Coronary artery (tissue), 2 donors: ENCODE data around the gene ITGAE.
A peak's percentile ranks its signal among the peaks of the same experiment; 100 is the strongest.

Experiments used
- DNase-seq: peaks from one replicate; pipeline ENCODE4 v3.0.0-alpha.2; 2017; ENCODE audit warnings: low spot score
- H3K27ac ChIP-seq, 2 donors: fragments of 200-600 bp; sonication (generic); one replicate each; pipeline ENCODE4 v1.5.1; 2016 to 2019
- H3K4me3 ChIP-seq: fragments of 200-600 bp; sonication (generic); 2 replicates; pipeline ENCODE4 v1.5.1; 2016; ENCODE audit warnings: mild to moderate bottlenecking, moderate library complexity
- TF ChIP-seq, protein P1 (sequence below): fragments of 200-600 bp; sonication (generic); IDR thresholded peaks from one replicate; pipeline ENCODE4 v1.5.1; 2019; ENCODE audit warnings: antibody characterized with exemption

The ITGAE gene

DNA sequence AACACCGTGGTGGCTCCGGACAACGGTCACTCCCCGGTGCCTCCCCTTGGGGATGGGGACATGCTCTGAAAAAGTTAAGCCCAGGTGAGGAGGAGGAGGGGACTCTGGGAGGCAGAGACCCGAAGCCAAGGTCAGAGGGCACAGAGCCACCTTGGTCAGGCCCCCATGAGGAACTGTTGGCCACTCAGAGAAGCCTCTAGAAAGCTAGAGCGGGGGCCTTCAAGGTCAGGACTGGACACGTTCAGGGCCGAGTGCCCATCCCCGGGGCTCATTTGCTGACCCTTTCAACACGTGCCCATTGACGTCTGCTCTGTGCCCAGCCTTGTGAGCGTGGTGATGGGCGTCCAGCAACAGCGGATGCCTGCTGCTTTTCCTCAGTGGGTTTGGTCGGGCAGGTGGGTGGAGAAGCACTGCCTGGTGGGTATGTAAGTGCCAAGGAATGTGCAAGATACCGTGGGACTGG lies 39.0 kb downstream of the ITGAE start:
- no peak for DNase-seq
- no peak overlapping the region for H3K27ac ChIP-seq
- no peak overlapping the region for H3K4me3 ChIP-seq
- TF ChIP-seq, protein P1, sequence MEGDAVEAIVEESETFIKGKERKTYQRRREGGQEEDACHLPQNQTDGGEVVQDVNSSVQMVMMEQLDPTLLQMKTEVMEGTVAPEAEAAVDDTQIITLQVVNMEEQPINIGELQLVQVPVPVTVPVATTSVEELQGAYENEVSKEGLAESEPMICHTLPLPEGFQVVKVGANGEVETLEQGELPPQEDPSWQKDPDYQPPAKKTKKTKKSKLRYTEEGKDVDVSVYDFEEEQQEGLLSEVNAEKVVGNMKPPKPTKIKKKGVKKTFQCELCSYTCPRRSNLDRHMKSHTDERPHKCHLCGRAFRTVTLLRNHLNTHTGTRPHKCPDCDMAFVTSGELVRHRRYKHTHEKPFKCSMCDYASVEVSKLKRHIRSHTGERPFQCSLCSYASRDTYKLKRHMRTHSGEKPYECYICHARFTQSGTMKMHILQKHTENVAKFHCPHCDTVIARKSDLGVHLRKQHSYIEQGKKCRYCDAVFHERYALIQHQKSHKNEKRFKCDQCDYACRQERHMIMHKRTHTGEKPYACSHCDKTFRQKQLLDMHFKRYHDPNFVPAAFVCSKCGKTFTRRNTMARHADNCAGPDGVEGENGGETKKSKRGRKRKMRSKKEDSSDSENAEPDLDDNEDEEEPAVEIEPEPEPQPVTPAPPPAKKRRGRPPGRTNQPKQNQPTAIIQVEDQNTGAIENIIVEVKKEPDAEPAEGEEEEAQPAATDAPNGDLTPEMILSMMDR = no peak

DNA sequence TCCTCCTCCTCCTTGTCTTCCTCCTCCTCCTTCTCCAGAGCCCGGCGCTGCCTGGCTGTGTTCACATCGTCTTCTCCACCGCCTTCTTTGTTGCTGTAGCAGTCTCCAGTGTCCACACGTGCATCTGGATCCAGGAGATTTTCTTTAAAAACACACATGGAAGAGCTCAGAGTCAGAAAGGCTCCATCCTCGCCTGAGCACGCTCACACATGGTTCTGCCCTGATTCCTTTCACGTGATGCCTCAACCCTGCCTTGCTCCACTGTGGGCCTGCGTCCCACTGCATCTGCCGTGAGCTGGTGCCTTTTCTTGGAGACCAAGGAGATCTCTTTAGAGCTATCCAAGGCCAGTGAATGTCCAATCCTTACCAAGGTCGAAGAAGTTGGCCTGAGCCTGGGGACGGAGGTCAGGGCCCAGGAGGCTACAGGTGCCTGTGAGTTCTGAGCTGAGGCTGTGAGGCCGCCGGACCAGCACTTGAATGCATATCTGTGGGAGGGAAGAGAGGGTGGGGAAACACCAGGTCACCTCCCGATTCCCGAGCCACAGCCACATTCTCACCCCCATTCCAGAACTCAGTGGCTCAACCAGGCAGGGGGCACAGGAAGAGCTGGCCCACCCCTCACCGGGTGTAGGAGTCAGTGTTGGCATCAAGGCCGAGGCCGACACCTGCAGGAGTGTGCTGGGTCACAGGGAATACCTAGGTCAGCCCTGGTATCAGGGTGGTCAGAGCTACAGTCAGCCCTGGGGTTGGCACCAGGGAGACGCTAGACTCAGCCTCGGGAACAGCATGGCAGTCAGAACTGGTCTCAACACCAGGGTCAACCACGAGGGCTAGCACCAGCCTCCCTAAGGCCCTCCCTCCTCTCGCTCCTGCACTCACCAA lies 39.7 kb downstream of the ITGAE start:
- DNase-seq = no peak
- no peak overlapping the region for H3K27ac ChIP-seq
- no peak overlapping the region for H3K4me3 ChIP-seq
- TF ChIP-seq, protein P1 = no peak

DNA sequence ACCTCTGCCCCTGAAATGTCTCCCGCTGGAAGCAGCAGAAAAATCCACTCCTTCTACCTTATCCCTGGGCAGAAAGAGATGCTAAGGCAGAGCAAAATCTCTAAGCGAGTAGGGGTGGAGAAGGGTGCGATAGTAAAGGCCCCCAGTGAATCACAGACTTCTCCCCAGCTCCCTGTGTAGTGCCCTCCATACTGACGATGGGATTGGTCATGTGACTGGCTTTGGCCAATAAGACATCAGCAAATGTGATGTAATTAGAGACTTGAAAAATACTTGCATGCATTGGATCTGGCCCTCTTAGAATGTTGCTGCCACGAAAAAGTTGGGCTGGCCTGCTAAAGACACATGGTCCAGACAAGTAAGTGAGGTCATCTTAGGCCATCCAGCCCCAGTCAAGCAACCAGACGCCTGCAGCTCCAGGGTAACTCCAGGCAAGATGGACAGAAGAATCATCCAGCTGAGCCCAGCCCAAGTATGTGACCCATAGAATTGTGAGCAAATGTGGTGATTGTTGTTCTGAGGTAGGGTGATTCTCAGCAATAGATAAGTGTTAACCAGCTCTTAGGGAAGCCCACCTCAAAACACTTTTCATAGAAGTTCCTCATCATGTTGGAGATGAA lies 41.3 kb downstream of the ITGAE start:
- TF ChIP-seq, protein P1 = no peak
- DNase-seq = no peak
- H3K4me3 ChIP-seq = no peak overlapping the region
- no peak overlapping the region for H3K27ac ChIP-seq

DNA sequence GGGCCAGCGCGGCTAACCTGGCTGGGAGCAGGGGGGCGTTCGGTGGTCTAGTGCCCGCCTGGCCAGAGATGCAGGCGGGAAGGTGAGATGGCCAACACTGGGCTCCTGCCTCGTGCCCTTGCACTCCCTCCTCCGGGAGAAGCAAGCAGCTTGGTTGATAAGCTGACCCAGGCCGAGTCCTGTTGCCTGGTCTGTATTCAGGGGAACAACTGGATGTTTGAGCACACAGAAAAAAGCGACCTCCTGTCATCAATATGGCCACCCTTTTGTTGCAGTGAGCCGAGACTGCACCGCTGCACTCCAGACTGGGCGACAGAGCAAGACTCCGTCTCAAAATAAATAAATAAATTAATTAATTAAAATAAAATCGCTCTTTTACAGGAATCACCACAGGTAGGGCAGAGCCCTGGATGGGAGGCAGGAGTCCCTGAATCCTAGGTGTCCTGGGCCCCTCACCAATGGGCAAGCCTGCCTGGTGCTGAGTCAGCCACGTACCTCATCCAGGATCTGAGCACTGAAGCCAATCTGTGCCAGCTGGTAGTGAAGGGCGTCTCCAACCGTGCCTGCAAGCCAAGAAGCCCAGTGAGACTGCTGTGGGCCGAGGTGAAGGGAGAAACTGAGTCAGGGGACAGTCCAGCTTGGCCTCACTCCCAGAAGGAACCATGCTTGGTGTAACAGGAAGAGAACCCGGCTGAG lies 45.5 kb downstream of the ITGAE start:
- Histone ChIP-seq H3K27ac (no peak overlapping the region), H3K4me3 (peak overlapping the region; percentile 38)
- DNase-seq = no peak
- TF ChIP-seq, protein P1 = no peak

DNA sequence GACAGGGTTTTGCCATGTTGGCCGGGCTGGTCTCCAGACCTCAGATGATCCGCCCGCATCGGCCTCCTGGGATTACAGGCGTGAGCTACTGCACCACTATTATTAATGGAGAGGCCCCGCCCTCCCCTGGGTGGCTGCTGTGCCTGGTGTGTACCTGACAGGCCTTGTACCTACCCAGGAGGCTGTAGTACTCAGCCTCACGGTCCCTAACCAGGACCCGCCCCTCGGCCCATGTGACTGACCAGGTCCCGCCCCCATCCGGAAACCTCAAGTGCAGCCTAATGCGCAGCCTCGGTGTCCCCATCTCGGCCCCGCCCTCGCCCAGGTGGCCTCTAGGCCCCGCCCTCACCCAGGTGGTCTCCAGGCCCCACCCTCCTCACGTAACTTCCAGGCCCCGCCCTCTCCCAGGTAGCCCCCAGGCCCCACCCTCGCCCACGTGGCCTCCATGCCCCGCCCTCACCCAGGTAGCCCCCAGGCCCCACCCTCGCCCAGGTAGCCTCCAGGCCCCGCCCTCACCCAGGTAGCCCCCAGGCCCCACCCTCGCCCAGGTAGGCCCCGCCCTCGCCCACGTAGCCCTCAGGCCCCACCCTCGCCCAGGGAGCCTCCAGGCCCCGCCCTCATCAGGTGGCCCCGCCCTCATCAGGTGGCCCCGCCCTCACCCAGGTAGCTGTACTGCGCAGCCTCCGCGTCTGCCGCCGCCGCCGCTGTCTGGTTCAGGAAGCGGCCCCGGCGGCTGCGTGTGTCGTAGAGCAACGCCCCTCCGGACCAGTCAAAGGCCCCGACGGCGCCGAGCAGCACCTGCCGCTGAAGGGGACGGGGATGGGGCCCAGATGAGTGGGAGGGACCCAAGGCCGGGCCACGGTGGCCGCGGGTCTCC lies 46.3 kb downstream of the ITGAE start:
- no peak overlapping the region for H3K27ac ChIP-seq
- TF ChIP-seq, protein P1 = no peak
- peak overlapping the region; percentile 38 for H3K4me3 ChIP-seq
- DNase-seq = no peak

DNA sequence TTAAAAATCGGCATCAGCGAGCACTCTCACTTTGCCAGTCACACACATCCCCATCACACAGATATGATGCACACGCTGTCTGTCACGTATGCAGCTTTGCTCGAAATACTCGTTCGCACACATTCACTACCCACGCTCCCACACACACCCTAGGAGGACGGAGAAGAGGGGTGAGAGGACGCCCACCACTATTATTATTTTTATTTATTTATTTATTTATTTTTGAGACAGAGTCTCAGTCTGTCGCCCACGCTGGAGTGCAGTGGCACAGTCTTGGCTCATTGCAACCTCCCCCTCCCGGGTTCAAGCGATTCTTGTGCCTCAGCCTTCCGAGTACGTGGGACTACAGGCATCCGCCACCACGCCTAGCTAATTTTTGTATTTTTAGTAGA lies 46.9 kb downstream of the ITGAE start:
- Histone ChIP-seq H3K4me3 (no peak overlapping the region), H3K27ac (no peak overlapping the region)
- no peak for DNase-seq
- TF ChIP-seq, protein P1 = no peak
